H9 (cell line): ENCODE data around the gene SYK. TPM values are rescaled to one million over a fixed set of nuclear protein-coding genes. Genes with fewer than 3 reads are reported as not detected.

ENCODE experiments used
- DNase-seq: peaks from one replicate; pipeline ENCODE4 v3.0.0-alpha.2; 2017
- H2AFZ ChIP-seq: one replicate; pipeline ENCODE4 v1.6.1; 2013; ENCODE audit warnings: mild to moderate bottlenecking, low read length, control low read depth, moderate library complexity
- H2AK5ac ChIP-seq: 2 replicates; pipeline ENCODE4 v1.6.1; 2013; ENCODE audit warnings: low read length, control low read depth, mixed read lengths; ENCODE audit not compliant: insufficient read length
- H2BK120ac ChIP-seq: one replicate; pipeline ENCODE4 v1.6.1; 2013; ENCODE audit warnings: low read depth, mild to moderate bottlenecking, low read length, control low read depth, inconsistent platforms; ENCODE audit not compliant: poor library complexity, severe bottlenecking
- H2BK12ac ChIP-seq: 2 replicates; pipeline ENCODE4 v1.6.1; 2013; ENCODE audit warnings: low read length, control low read depth, mixed read lengths, low read depth; ENCODE audit not compliant: insufficient read length
- H2BK15ac ChIP-seq: 2 replicates; pipeline ENCODE4 v1.6.1; 2013; ENCODE audit warnings: low read depth, low read length, control low read depth
- H2BK20ac ChIP-seq: one replicate; pipeline ENCODE4 v1.6.1; 2013; ENCODE audit warnings: low read depth, mild to moderate bottlenecking, low read length, control low read depth, inconsistent platforms; ENCODE audit not compliant: poor library complexity, severe bottlenecking
- H2BK5ac ChIP-seq: 2 replicates; pipeline ENCODE4 v1.6.1; 2013; ENCODE audit warnings: low read length, control low read depth, mixed read lengths; ENCODE audit not compliant: insufficient read length
- H3K14ac ChIP-seq: 2 replicates; pipeline ENCODE4 v1.6.1; 2013; ENCODE audit warnings: low read length, control low read depth; ENCODE audit not compliant: insufficient read depth
- H3K18ac ChIP-seq: 2 replicates; pipeline ENCODE4 v1.6.1; 2013; ENCODE audit warnings: low read depth, mild to moderate bottlenecking, mixed read lengths, low read length, control low read depth; ENCODE audit not compliant: insufficient read length
- H3K23ac ChIP-seq: 2 replicates; pipeline ENCODE4 v1.6.1; 2013; ENCODE audit warnings: low read length, control low read depth, mixed read lengths, low read depth; ENCODE audit not compliant: insufficient read length
- H3K23me2 ChIP-seq: 2 replicates; pipeline ENCODE4 v1.6.1; 2013; ENCODE audit warnings: low read depth, mild to moderate bottlenecking, mixed read lengths, low read length, control low read depth; ENCODE audit not compliant: insufficient read length, poor library complexity, severe bottlenecking
- H3K27ac ChIP-seq: 2 replicates; pipeline ENCODE4 v1.5.1; 2013; ENCODE audit warnings: low read length, control low read depth, mixed read lengths, low read depth; ENCODE audit not compliant: insufficient read length
- H3K27me3 ChIP-seq: 2 replicates; pipeline ENCODE4 v1.6.1; 2013; ENCODE audit warnings: low read length, control low read depth, inconsistent platforms; ENCODE audit not compliant: insufficient read depth
- H3K4ac ChIP-seq: 2 replicates; pipeline ENCODE4 v1.6.1; 2013; ENCODE audit warnings: low read depth, mild to moderate bottlenecking, control low read depth, inconsistent platforms, low read length, moderate library complexity
- H3K4me1 ChIP-seq: 2 replicates; pipeline ENCODE4 v1.6.1; 2013; ENCODE audit warnings: low read length, control low read depth, inconsistent platforms; ENCODE audit not compliant: insufficient read depth
- H3K4me2 ChIP-seq: 2 replicates; pipeline ENCODE4 v1.6.1; 2013; ENCODE audit warnings: low read length, control low read depth, mixed read lengths; ENCODE audit not compliant: insufficient read length, insufficient read depth
- H3K56ac ChIP-seq: 2 replicates; pipeline ENCODE4 v1.6.1; 2013; ENCODE audit warnings: low read depth, mild to moderate bottlenecking, mixed read lengths, low read length, control low read depth; ENCODE audit not compliant: insufficient read length
- H3K79me1 ChIP-seq: 2 replicates; pipeline ENCODE4 v1.6.1; 2013; ENCODE audit warnings: low read depth, mild to moderate bottlenecking, moderate library complexity, low read length, control low read depth, inconsistent platforms; ENCODE audit not compliant: insufficient read depth, poor library complexity, severe bottlenecking
- H3K79me2 ChIP-seq: 2 replicates; pipeline ENCODE4 v1.6.1; 2013; ENCODE audit warnings: low read length, control low read depth, inconsistent platforms; ENCODE audit not compliant: insufficient read depth
- H3K9ac ChIP-seq: 2 replicates; pipeline ENCODE4 v1.6.1; 2013; ENCODE audit warnings: low read length, control low read depth, mixed read lengths; ENCODE audit not compliant: insufficient read length; ENCODE audit errors: extremely low read depth
- H3K9me3 ChIP-seq: one replicate; pipeline ENCODE4 v1.6.1; 2013; ENCODE audit warnings: low read depth, low read length, inconsistent platforms; ENCODE audit not compliant: control insufficient read depth
- H3T11ph ChIP-seq: one replicate; pipeline ENCODE4 v1.6.1; 2013; ENCODE audit warnings: mild to moderate bottlenecking, low read length, control low read depth, inconsistent platforms
- H4K20me1 ChIP-seq: one replicate; pipeline ENCODE4 v1.6.1; 2013; ENCODE audit not compliant: control insufficient read depth, insufficient read length, insufficient read depth
- H4K5ac ChIP-seq: 2 replicates; pipeline ENCODE4 v1.6.1; 2013; ENCODE audit warnings: low read depth, mild to moderate bottlenecking, mixed read lengths, low read length, control low read depth; ENCODE audit not compliant: insufficient read length
- H4K8ac ChIP-seq: replicated peaks from 2 replicates; pipeline ENCODE4 v1.6.1; 2013; ENCODE audit warnings: low read length, control low read depth, mixed read lengths, low read depth; ENCODE audit not compliant: insufficient read length
- H4K91ac ChIP-seq: 2 replicates; pipeline ENCODE4 v1.6.1; 2013; ENCODE audit warnings: low read depth, mild to moderate bottlenecking, moderate library complexity, mixed read lengths, low read length, control low read depth; ENCODE audit not compliant: insufficient read length
- H3K27ac Mint-ChIP-seq, 3 experiments: 2 replicates in 2 of 3; 3 replicates in 1 of 3; pipeline ENCODE4 v1.8.0; 2020 to 2021; ENCODE audit warnings: mixed read lengths in 3 of 3, mild to moderate bottlenecking in 1 of 3, moderate library complexity in 1 of 3
- H3K27me3 Mint-ChIP-seq: 2 replicates; pipeline ENCODE4 v1.8.0; 2021; ENCODE audit warnings: low read depth, mild to moderate bottlenecking, moderate library complexity, mixed read lengths
- H3K36me3 Mint-ChIP-seq, 3 experiments: 2 replicates in 2 of 3; 3 replicates in 1 of 3; pipeline ENCODE4 v1.8.0; 2020 to 2021; ENCODE audit warnings: low read depth in 3 of 3, mixed read lengths in 3 of 3; ENCODE audit not compliant: insufficient read depth in 1 of 3
- H3K4me1 Mint-ChIP-seq, 2 experiments: 2 replicates each; pipeline ENCODE4 v1.8.0; 2020; ENCODE audit warnings: mixed read lengths in 2 of 2
- H3K4me3 Mint-ChIP-seq, 2 experiments: 2 replicates in 1 of 2; 3 replicates in 1 of 2; pipeline ENCODE4 v1.8.0; 2020 to 2021; ENCODE audit warnings: mild to moderate bottlenecking in 2 of 2, mixed read lengths in 2 of 2, moderate library complexity in 1 of 2
- H3K9me3 Mint-ChIP-seq, 2 experiments: 2 replicates in 1 of 2; 3 replicates in 1 of 2; pipeline ENCODE4 v1.8.0; 2020; ENCODE audit warnings: mild to moderate bottlenecking in 2 of 2, mixed read lengths in 2 of 2, moderate library complexity in 1 of 2
- CTCF ChIP-seq: fragments of 200-600 bp; sonication (generic); conservative IDR thresholded peaks from 3 replicates; pipeline ENCODE4 v1.8.0; 2021; ENCODE audit warnings: antibody characterized with exemption, mild to moderate bottlenecking
- WGBS: extraction: QIAGEN DNeasy Blood & Tissue Kit; methylation state at CpG from one replicate; pipeline ENCODE4 v1.1.7; 2013; ENCODE audit warnings: missing lambda C conversion rate, low lambda C conversion rate, mixed read lengths; ENCODE audit not compliant: insufficient read length; ENCODE audit errors: extremely low coverage; 5-methylcytosine and 5-hydroxymethylcytosine counted together
- total RNA-seq: library from RNA; stranded (reverse); gene quantifications from 2 replicates; pipeline ENCODE4 v1.2.1, GENCODE V29; 2021

Gene SYK
- total RNA-seq, 1 experiment from 2014 or later, result 7.9 TPM

GRCh38 chr9:90789408-90789807 lies 12.2 kb upstream of the SYK start:
- Mint-ChIP-seq H3K27me3 (no peaks in the 10 kb centered on the region), H3K36me3 (peaks cover 0 to 7% (median 2%) of the 10 kb centered on the region in 3 experiments; a peak in 5 of 7 replicates), H3K4me1 (peaks cover 7 to 32% of the 10 kb centered on the region in 2 experiments), H3K9me3 (peaks cover 0 to 12% of the 10 kb centered on the region in 2 experiments; a peak in 4 of 5 replicates), H3K4me3 (no peak overlapping the region), H3K27ac (no peak overlapping the region)
- no peak overlapping the region for H3K27ac ChIP-seq
- no peak overlapping the region for H3K9ac ChIP-seq
- whole genome bisulfite sequencing, result no CpG with 5 or more reads among the region's 4 CpGs
- H3K23ac ChIP-seq, result no peak overlapping the region
- no peak for TF ChIP-seq CTCF
- no peaks in the 10 kb centered on the region for H3K9me3 ChIP-seq
- H3K27me3 ChIP-seq, result no peaks in the 10 kb centered on the region
- H2BK5ac ChIP-seq, result no peak overlapping the region
- H4K5ac ChIP-seq, result no peak overlapping the region
- no peak overlapping the region for H2BK120ac ChIP-seq
- H3K4me1 ChIP-seq, result peaks cover under 1% of the 10 kb centered on the region; the same call in 1 of the 2 replicates
- H2BK12ac ChIP-seq, result no peak overlapping the region
- no peak overlapping the region; the same call in 1 of the 2 replicates for H3K14ac ChIP-seq
- H2BK15ac ChIP-seq, result no peak overlapping the region
- no peak for DNase-seq
- H3K79me2 ChIP-seq, result no peaks in the 10 kb centered on the region
- no peak overlapping the region for H3T11ph ChIP-seq
- no peak overlapping the region for H3K56ac ChIP-seq
- no peak overlapping the region for H4K8ac ChIP-seq
- no peak overlapping the region for H3K18ac ChIP-seq
- H3K4ac ChIP-seq, result no peak overlapping the region
- H2AK5ac ChIP-seq, result no peak overlapping the region
- H2BK20ac ChIP-seq, result no peak overlapping the region
- no peak overlapping the region for H3K4me2 ChIP-seq
- H2AFZ ChIP-seq, result no peak overlapping the region
- no peak overlapping the region for H4K91ac ChIP-seq
- H3K79me1 ChIP-seq, result no peaks in the 10 kb centered on the region
- no peaks in the 10 kb centered on the region for H4K20me1 ChIP-seq
- H3K23me2 ChIP-seq, result no peaks in the 10 kb centered on the region
